ENCODE data around the gene KRT2. TPM values are rescaled to one million over a fixed set of nuclear protein-coding genes. Genes with fewer than 3 reads are reported as not detected.

The KRT2 gene
- total and polyA plus RNA-seq, 2 experiments from 2014 or later = not detected

GRCh38 chr12:52698651-52699340 lies 46.8 kb upstream of the KRT2 start:
- DNase-seq (ENCODE audit: low spot score) = peak; percentile 32
- H4K20me1 ChIP-seq (ENCODE audit: insufficient read depth, poor library complexity, severe bottlenecking) = no peaks in the 10 kb centered on the region
- H3K4me2 ChIP-seq = no peak overlapping the region
- H3K9me2 ChIP-seq (replicated peaks; ENCODE audit: insufficient read depth) = no peaks in the 10 kb centered on the region
- no peaks in the 10 kb centered on the region for H3K79me2 ChIP-seq
- H2AFZ ChIP-seq = no peak overlapping the region
- H3K27ac ChIP-seq = no peak overlapping the region
- H3K9me3 ChIP-seq (ENCODE audit: low read depth) = no peaks in the 10 kb centered on the region
- no peaks in the 10 kb centered on the region for H3K36me3 ChIP-seq (replicated peaks; ENCODE audit: insufficient read depth, low read depth)
- no peaks in the 10 kb centered on the region for H3K4me1 ChIP-seq (ENCODE audit: insufficient read depth)
- 49% methylated on average over 11 of the region's 11 CpGs for WGBS (ENCODE audit: low lambda C conversion rate, missing lambda C conversion rate)
- no peak overlapping the region for H3K4me3 ChIP-seq
- H3K27me3 ChIP-seq = peaks cover 18% of the 10 kb centered on the region
- no peak for TF ChIP-seq EZH2phosphoT487 (IDR thresholded peaks at IDR 0.05; ENCODE audit: low read depth, severe bottlenecking, unreplicated experiment)
- no peak for TF ChIP-seq EZH2 (IDR thresholded peaks at IDR 0.05; ENCODE audit: borderline replicate concordance)
- TF ChIP-seq CTCF (IDR thresholded peaks at IDR 0.05; ENCODE audit: poor library complexity) = no peak

DNA sequence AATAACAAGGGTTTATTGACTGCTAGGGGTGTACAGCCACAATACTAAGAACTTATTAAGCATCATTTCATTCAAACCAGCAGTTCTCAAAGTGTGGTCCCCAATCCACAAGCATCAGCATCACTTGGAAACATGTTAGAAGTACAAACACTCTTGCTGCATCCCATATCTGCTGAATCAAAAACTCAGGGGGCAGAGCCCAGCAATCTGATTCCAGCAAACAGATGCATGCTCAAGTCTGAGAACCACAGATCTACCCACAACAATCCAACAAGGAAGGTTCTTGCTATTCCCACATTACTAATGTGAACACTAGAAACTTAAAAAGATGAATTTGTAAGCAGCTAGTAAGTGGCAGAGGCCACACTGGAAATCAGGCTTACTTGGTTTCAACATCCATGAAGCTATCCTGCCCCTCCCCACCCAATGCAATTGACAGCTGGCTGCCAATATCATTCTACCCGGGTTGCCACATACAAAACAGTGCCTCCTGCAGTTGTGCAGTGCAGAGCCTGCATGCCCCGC lies 45.1 kb upstream of the KRT2 start:
- Histone ChIP-seq H4K20me1 (ENCODE audit: insufficient read depth, poor library complexity, severe bottlenecking) (no peaks in the 10 kb centered on the region), H3K9me3 (ENCODE audit: low read depth) (no peaks in the 10 kb centered on the region), H2AFZ (no peak overlapping the region), H3K27ac (no peak overlapping the region), H3K4me3 (no peak overlapping the region), H3K79me2 (no peaks in the 10 kb centered on the region), H3K4me1 (ENCODE audit: insufficient read depth) (no peaks in the 10 kb centered on the region), H3K27me3 (peaks cover 32% of the 10 kb centered on the region), H3K9me2 (replicated peaks; ENCODE audit: insufficient read depth) (no peaks in the 10 kb centered on the region), H3K4me2 (no peak overlapping the region), H3K36me3 (replicated peaks; ENCODE audit: insufficient read depth, low read depth) (no peaks in the 10 kb centered on the region)
- no peak for TF ChIP-seq CTCF (IDR thresholded peaks at IDR 0.05; ENCODE audit: poor library complexity)
- no peak for TF ChIP-seq EZH2 (IDR thresholded peaks at IDR 0.05; ENCODE audit: borderline replicate concordance)
- no peak for TF ChIP-seq EZH2phosphoT487 (IDR thresholded peaks at IDR 0.05; ENCODE audit: low read depth, severe bottlenecking, unreplicated experiment)
- DNase-seq (ENCODE audit: low spot score) = no peak
- WGBS (ENCODE audit: low lambda C conversion rate, missing lambda C conversion rate) = 96% methylated on average over 2 of the region's 2 CpGs

- Histone ChIP-seq H3K36me3 (replicated peaks; ENCODE audit: insufficient read depth, low read depth) (no peaks in the 10 kb centered on the region), H3K27ac (no peak overlapping the region), H3K9me3 (ENCODE audit: low read depth) (no peaks in the 10 kb centered on the region), H3K27me3 (peaks cover 37% of the 10 kb centered on the region), H3K4me2 (no peak overlapping the region), H2AFZ (no peak overlapping the region), H4K20me1 (ENCODE audit: insufficient read depth, poor library complexity, severe bottlenecking) (no peaks in the 10 kb centered on the region), H3K4me1 (ENCODE audit: insufficient read depth) (no peaks in the 10 kb centered on the region), H3K79me2 (no peaks in the 10 kb centered on the region), H3K9me2 (replicated peaks; ENCODE audit: insufficient read depth) (no peaks in the 10 kb centered on the region), H3K4me3 (no peak overlapping the region)
- no peak for DNase-seq (ENCODE audit: low spot score)
- TF ChIP-seq EZH2phosphoT487 (IDR thresholded peaks at IDR 0.05; ENCODE audit: low read depth, severe bottlenecking, unreplicated experiment) (no peak), CTCF (IDR thresholded peaks at IDR 0.05; ENCODE audit: poor library complexity) (no peak), EZH2 (IDR thresholded peaks at IDR 0.05; ENCODE audit: borderline replicate concordance) (no peak)
- WGBS (ENCODE audit: low lambda C conversion rate, missing lambda C conversion rate) = 84% methylated on average over 3 of the region's 3 CpGs
Observed at GRCh38 chr12:52696588-52696987, 44.6 kb upstream of the KRT2 start.

All from hepatocyte (in vitro differentiated cells).